ENCODE data around the gene KCNJ6. TPM values are rescaled to one million over a fixed set of nuclear protein-coding genes. Genes with fewer than 3 reads are reported as not detected.
A peak's percentile ranks its signal among the peaks of the same experiment; 100 is the strongest.

KCNJ6 gene, protein sequence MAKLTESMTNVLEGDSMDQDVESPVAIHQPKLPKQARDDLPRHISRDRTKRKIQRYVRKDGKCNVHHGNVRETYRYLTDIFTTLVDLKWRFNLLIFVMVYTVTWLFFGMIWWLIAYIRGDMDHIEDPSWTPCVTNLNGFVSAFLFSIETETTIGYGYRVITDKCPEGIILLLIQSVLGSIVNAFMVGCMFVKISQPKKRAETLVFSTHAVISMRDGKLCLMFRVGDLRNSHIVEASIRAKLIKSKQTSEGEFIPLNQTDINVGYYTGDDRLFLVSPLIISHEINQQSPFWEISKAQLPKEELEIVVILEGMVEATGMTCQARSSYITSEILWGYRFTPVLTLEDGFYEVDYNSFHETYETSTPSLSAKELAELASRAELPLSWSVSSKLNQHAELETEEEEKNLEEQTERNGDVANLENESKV
- not detected for polyA plus RNA-seq (ENCODE audit: low read depth in 6 of 6)

DNA sequence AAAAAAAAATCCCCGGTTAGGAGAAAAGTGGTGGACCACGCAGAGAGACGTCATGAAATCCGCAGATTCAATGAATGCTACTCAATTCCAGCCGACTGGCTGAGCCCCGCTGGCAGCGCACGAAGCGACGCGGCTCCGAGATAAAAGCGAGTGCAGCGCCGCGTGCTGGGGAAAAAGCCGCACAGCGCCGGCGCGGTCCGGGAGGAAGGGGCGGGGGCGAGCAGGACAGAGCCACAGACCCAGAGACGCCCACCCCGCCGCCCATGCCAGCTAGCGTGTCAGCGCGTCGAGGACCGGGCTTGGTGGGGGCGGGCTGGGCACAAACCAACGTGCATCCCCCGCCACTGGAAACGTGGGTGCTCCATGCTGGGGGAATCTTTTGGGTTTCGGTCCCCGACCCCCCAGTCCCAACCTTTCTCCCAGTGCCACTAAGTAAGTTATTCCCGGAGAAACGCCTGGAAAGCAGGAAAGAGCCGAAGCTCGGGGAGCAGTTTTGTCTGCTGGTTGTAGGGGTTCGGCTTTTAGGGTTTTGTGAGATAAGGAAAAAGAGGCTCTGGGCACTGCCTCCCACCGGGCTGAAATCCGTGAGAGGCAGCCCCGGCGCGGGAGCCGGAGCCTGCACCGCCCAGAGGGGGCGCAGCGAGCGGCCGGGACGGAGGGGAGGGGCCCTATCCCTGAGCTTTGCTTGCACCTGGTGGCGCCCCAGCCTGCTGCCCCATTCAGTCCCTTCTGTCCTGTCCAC lies at the start of gene KCNJ6:
Gene KCNJ6 (minus strand): TSS at position 148 of the 742 bp plus-strand sequence. CDS start 75,775 bp downstream, outside the sequence.
- Mint-ChIP-seq H3K9me3 (peaks cover 0 to 12% (median 0%) of the 10 kb centered on the region in 7 donors), H3K4me1 (peaks cover 7 to 10% (median 7%) of the 10 kb centered on the region in 3 donors), H3K27ac (no peak within 1 kb of the TSS), H3K27me3 (peaks cover 52 to 69% (median 67%) of the 10 kb centered on the region in 3 donors), H3K4me3 (peak within 1 kb of the TSS in 3 of 8 donors; percentile 12 to 58 (median 29)), H3K36me3 (peaks cover 0 to 12% of the 10 kb centered on the region in 2 donors)
- ATAC-seq (ENCODE audit: low read depth in 2 of 2) (no peak), DNase-seq (no peak)

DNA sequence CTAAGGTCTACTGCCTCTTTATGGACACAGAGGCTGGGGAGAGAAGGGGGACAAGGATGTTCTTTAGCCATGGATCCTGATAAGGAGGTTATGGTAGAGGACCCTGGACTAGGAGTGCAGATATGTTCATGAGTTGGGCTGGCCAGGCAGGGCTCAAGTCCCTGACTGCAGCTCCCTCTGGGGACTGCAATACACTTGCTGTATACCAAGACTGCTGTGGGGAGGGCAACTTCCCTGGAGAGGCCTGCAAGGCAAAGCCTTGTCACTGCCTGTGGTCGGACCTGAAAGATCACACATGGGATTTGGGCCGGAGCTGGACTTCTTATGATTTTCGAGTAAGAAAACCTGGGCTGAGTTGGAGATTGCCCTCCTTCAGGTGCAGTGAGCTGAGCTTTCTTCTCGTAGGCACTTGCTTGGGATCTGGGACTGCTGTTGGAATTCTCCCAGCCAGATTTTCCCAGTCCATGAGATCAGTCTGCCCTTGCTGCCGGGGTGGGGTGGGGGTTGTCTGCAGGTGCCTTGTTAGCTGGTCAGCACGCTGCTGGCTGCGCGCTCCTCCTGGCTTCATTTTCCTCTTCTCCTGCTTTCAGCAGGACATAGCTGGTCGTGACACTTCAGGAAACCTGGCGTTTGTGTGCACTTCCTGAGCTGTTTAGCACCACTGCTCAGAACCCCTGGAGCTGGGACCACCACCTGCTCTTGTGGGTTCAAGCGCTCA lies 49.0 kb upstream of the KCNJ6 start:
- Mint-ChIP-seq H3K27ac (no peak overlapping the region), H3K9me3 (peaks cover 0 to 2% (median 0%) of the 10 kb centered on the region in 7 donors), H3K36me3 (no peaks in the 10 kb centered on the region), H3K4me3 (no peak overlapping the region), H3K4me1 (no peaks in the 10 kb centered on the region), H3K27me3 (peaks cover 4 to 18% (median 11%) of the 10 kb centered on the region in 3 donors)
- ATAC-seq (ENCODE audit: low read depth in 2 of 2) = no peak
- DNase-seq = no peak

DNA sequence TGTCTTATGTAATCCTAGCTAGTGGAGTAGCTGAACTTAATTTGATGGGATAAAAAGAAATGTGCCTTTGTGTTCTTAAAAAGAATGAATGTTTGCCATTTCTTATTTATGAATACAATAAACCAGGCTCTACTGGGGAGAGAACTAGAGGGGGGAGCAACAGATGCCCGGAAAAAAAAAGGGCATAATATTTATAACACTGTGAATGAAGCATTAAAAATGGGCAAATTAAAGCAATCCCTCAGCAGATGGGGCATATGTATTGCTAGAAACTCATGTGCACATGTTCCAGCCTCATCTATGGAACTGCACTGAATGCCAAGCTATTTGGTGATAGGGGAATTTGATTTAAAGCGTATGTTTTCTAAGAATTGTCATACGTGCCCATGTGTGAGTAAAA lies 42.3 kb upstream of the KCNJ6 start:
- ATAC-seq (ENCODE audit: low read depth in 2 of 2) (no peak), DNase-seq (no peak)
- Mint-ChIP-seq H3K4me3 (no peak overlapping the region), H3K9me3 (peaks cover 0 to 11% (median 2%) of the 10 kb centered on the region in 7 donors), H3K36me3 (no peaks in the 10 kb centered on the region), H3K27ac (no peak overlapping the region), H3K4me1 (no peaks in the 10 kb centered on the region), H3K27me3 (peaks cover 12 to 30% (median 18%) of the 10 kb centered on the region in 3 donors)

DNA sequence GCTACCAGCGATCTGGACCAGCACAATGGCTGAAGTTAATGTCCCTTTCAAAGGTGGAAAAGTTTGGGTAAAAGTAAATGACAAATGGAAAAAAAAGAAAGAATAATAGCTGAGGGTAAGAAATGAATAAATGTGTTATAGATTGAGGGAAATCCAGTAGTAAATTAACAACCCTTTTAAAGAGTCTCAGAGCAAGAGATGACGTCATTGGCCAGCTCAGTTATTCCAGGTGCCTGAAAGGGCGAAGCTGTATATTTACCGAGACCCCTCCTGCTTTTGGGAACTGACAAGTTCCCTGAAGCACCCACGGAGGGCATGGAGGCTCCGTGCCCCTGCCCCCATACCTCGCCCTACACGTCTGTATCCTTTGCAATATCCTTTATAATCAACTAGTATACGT lies 40.5 kb upstream of the KCNJ6 start:
- Mint-ChIP-seq H3K4me3 (no peak overlapping the region), H3K4me1 (no peaks in the 10 kb centered on the region), H3K36me3 (no peaks in the 10 kb centered on the region), H3K27ac (no peak overlapping the region), H3K27me3 (peaks cover 15 to 32% (median 18%) of the 10 kb centered on the region in 3 donors), H3K9me3 (peaks cover 0 to 11% (median 2%) of the 10 kb centered on the region in 7 donors)
- no peak for DNase-seq
- ATAC-seq (ENCODE audit: low read depth in 2 of 2) = no peak

DNA sequence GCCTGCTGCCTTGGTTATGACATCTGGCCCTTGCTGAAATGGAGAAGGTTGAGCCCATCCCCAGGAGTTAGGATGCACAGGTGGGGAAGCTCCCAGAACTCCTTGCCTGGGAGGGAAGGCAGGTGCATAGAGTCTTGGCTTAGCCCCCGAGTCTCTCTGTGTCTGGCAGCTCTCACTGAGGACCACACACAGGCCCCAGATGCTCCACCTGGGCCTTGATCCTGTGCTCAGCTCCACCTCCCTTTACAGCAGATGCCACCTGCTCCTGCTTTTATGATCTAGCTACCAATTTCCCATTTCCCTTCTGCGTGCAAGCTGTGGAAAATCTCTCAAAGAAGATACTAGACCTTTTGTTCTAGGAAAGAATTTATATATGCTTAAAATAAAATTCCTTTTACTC lies 28.8 kb upstream of the KCNJ6 start:
- H3K36me3 Mint-ChIP-seq = no peaks in the 10 kb centered on the region
- H3K4me3 Mint-ChIP-seq = no peak overlapping the region
- DNase-seq (no peak), ATAC-seq (ENCODE audit: low read depth in 2 of 2) (no peak)
- H3K4me1 Mint-ChIP-seq = no peaks in the 10 kb centered on the region
- no peak overlapping the region for H3K27ac Mint-ChIP-seq
- H3K27me3 Mint-ChIP-seq = peaks cover 0 to 11% (median 7%) of the 10 kb centered on the region in 3 donors
- H3K9me3 Mint-ChIP-seq = peaks cover 0 to 9% (median 2%) of the 10 kb centered on the region in 7 donors

DNA sequence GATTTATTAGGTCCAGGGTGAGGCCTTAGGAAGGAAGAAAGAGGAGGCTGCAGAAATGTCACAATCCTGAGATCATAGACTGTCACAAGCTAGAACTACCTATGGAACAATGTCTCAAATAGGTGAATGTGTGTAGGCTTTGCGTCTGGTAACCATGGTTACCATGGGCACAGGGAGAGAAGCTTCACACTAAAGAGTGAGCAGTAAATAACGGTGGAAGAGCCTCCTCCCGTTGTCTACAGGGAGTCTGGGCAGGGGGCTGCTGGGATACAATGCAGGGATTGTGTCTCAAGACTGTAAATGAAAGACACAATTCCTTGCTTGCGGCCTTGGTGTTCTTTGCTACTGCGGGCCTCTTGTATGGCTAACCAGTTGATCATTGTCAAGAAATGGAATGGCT lies 28.2 kb upstream of the KCNJ6 start:
- Mint-ChIP-seq H3K4me1 (no peaks in the 10 kb centered on the region), H3K9me3 (peaks cover 0 to 14% (median 6%) of the 10 kb centered on the region in 7 donors), H3K27me3 (peaks cover 0 to 10% (median 7%) of the 10 kb centered on the region in 3 donors), H3K27ac (no peak overlapping the region), H3K4me3 (no peak overlapping the region), H3K36me3 (peaks cover 0 to 4% of the 10 kb centered on the region in 2 donors)
- ATAC-seq (ENCODE audit: low read depth in 2 of 2) (no peak), DNase-seq (no peak)

DNA sequence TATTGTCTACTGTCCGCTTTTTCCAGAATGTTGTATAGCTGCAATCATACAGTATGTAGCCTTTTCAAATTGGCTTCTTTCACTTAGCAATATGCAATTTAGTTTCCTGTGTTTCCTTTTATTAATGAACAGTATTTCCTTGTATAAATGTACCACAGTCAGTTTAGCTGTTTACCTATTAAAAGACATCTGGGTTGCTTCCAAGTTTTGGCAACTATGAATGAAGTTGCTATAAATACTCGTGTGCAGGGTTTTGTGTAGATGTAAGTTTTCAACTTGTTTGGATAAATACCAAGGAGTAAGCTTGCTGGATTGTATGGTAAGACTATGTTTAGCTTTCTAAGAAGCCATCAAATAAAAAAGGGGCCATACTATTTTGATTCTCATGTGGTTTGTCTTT lies 24.4 kb upstream of the KCNJ6 start:
- no peak for ATAC-seq (ENCODE audit: low read depth in 2 of 2)
- Mint-ChIP-seq H3K27ac (no peak overlapping the region), H3K4me3 (no peak overlapping the region), H3K4me1 (no peaks in the 10 kb centered on the region), H3K27me3 (peaks cover 0 to 11% (median 4%) of the 10 kb centered on the region in 3 donors), H3K36me3 (peaks cover 0 to 7% of the 10 kb centered on the region in 2 donors), H3K9me3 (peaks cover 0 to 32% (median 13%) of the 10 kb centered on the region in 7 donors)
- DNase-seq = no peak

DNA sequence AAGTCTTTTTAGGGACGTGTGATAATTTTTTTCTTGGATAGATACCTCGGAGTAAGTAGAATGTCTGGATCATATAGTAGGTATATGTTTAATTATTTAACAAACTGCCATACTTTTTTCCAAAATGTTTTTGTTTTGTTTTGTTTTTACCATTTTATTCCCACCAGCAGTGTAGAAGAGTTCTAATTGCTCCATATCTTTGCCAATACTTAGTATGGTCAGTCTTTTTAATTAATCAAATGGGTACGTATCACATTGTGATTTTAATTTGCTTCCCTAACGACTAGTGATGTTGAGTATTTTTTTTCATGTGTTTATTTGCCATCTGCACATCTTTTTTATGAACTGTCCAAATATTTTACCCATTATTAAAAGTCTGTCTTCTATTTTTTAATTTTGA lies 23.6 kb upstream of the KCNJ6 start:
- no peak for ATAC-seq (ENCODE audit: low read depth in 2 of 2)
- Mint-ChIP-seq H3K36me3 (peaks cover 0 to 7% of the 10 kb centered on the region in 2 donors), H3K9me3 (peaks cover 0 to 32% (median 13%) of the 10 kb centered on the region in 7 donors), H3K4me1 (no peaks in the 10 kb centered on the region), H3K27ac (no peak overlapping the region), H3K4me3 (no peak overlapping the region), H3K27me3 (peaks cover 0 to 15% (median 8%) of the 10 kb centered on the region in 3 donors)
- DNase-seq = no peak

DNA sequence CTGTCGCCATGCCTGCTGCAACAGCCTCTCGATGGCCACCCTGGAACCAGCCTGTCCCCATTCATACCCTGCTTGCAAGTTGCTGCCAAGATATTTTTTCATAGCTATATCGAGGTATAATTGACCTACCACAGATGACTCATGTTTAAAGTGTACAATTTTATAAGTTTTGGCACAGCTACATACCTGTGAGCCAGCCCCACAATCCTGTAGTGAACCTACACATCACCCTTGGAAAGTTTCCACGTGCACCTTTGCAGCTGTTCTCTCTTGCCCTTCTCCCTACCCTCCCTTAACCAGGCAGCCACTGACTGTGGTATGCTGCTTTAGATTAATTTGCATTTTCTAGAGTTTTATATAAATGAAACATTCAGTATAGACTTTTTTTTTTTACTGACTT lies 23.0 kb upstream of the KCNJ6 start:
- H3K27me3 Mint-ChIP-seq = peaks cover 0 to 12% (median 8%) of the 10 kb centered on the region in 3 donors
- no peak overlapping the region for H3K4me3 Mint-ChIP-seq
- no peak overlapping the region for H3K27ac Mint-ChIP-seq
- ATAC-seq (ENCODE audit: low read depth in 2 of 2) (no peak), DNase-seq (no peak)
- H3K36me3 Mint-ChIP-seq = peaks cover 0 to 7% of the 10 kb centered on the region in 2 donors
- no peaks in the 10 kb centered on the region for H3K4me1 Mint-ChIP-seq
- H3K9me3 Mint-ChIP-seq = peaks cover 0 to 32% (median 14%) of the 10 kb centered on the region in 7 donors

DNA sequence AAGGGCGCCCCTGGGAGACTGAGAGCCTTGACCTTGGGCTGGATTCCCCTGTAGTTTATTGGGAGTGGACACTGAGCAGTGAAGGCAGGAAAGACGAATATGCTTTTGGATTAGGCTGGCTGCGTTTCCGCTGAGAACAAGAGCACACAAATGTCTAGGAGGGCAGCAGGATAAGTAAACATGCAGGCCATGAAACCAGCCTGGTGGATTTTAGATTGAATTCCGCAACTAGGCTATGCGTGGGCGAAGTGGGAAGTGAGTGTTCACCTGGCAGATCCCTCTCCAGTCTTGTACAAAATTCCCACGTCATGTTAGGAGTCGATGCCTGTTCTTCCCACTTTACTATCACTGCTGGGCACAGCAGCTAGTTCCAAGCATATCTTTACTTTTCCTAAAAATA lies 21.4 kb upstream of the KCNJ6 start:
- Mint-ChIP-seq H3K36me3 (peaks cover 0 to 17% of the 10 kb centered on the region in 2 donors), H3K27me3 (peaks cover 0 to 13% (median 8%) of the 10 kb centered on the region in 3 donors), H3K4me1 (no peaks in the 10 kb centered on the region), H3K27ac (no peak overlapping the region), H3K4me3 (no peak overlapping the region), H3K9me3 (peaks cover 8 to 45% (median 24%) of the 10 kb centered on the region in 7 donors)
- no peak for ATAC-seq (ENCODE audit: low read depth in 2 of 2)
- no peak for DNase-seq

DNA sequence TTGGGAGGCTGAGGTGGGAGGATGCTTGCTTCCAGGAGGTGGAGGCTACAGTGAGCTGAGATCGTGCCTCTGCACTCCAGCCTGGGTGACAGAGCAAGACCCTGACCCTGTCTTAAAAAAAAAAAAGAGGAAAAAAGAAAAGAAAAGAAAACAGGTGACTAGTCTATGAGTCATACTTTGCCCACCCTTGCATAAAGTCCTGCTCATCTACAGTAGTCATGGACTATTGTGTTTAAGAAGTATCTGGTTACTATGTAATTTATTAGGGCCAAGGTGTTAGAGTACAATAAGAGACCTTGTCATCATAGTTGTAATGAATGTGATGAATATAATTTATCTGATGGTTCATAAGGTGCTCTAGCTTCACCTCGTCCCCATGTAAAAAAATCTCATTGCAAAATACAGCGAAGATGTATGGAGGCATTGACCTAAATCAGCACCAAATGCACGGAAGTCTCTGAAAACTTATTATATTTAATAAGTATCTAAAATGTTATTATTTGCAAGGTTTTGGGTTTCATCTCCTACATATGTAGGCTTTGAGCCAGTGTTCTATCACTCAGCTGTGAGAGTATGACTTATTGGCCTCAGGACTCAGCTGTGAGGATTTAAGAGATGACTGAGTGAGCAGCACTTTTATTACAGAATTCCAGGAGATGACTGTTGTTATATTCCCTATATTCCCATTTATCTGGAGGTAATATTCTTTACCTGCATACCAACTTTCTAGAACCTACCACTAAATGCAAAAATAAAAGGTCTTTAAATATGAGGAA lies 19.9 kb upstream of the KCNJ6 start:
- Mint-ChIP-seq H3K4me1 (no peaks in the 10 kb centered on the region), H3K27me3 (peaks cover 0 to 13% (median 8%) of the 10 kb centered on the region in 3 donors), H3K9me3 (peaks cover 8 to 59% (median 29%) of the 10 kb centered on the region in 7 donors), H3K4me3 (no peak overlapping the region), H3K36me3 (peaks cover 0 to 17% of the 10 kb centered on the region in 2 donors), H3K27ac (no peak overlapping the region)
- no peak for DNase-seq
- ATAC-seq (ENCODE audit: low read depth in 2 of 2) = no peak

DNA sequence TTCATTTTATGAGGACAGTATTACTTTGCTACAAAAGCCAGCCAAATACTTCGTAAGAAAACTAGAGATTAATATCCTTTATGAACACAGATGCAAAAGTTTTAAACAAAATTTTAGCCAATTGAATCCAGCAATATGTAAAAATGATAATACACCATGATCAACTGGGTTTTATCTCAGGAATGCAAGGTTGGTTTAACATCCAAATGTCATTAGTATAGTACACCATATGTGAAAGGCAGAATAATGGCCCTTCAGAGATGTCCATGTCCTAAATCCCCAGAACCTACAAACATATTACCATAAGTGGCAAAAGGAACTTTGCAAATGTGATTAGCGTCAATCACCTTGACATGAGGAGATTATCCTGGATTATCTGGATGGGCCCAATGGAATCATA lies 16.7 kb upstream of the KCNJ6 start:
- Mint-ChIP-seq H3K4me1 (no peaks in the 10 kb centered on the region), H3K27me3 (peaks cover 0 to 13% (median 8%) of the 10 kb centered on the region in 3 donors), H3K27ac (no peak overlapping the region), H3K36me3 (peaks cover 0 to 11% of the 10 kb centered on the region in 2 donors), H3K9me3 (peaks cover 7 to 38% (median 18%) of the 10 kb centered on the region in 7 donors), H3K4me3 (no peak overlapping the region)
- DNase-seq (no peak), ATAC-seq (ENCODE audit: low read depth in 2 of 2) (no peak)

Data from naive B cell (primary cell).